H1 (cell line): ENCODE results near the gene LINC01488. TPM values are rescaled to one million over a fixed set of nuclear protein-coding genes. Genes with fewer than 3 reads are reported as not detected.

Source experiments
- CTCF ChIA-PET: fragments of 300-600 bp; sonication (Branson Sonifier 250); formaldehyde crosslinking; loops from one replicate; lab custom pipeline; 2021; ENCODE audit not compliant: partially characterized antibody; lab: Charles Lee
- POLR2A ChIA-PET: fragments of 300-600 bp; sonication (Branson Sonifier 250); formaldehyde crosslinking; loops from one replicate; lab custom pipeline; 2021; ENCODE audit warnings: inconsistent platforms; ENCODE audit not compliant: partially characterized antibody; lab: Charles Lee
- DNase-seq, 2 experiments: peaks; one replicate each; pipeline versions ENCODE4 v3.0.0 to v3.0.0-alpha.2; 2010 to 2022; ENCODE audit warnings: low spot score in 2 of 2, low read depth in 1 of 2, mixed read lengths in 1 of 2
- FAIRE-seq: peaks from 2 replicates; lab custom pipeline; 2011; peaks lifted over from hg19 to GRCh38; lab: Jason Lieb, UNC
- H2AFZ ChIP-seq: 2 replicates; pipeline ENCODE4 v1.8.1; 2012; ENCODE audit warnings: low read length, inconsistent platforms
- H2AK5ac ChIP-seq: 2 replicates; pipeline ENCODE4 v1.6.1; 2013; ENCODE audit warnings: low read depth, low read length
- H2BK120ac ChIP-seq: replicated peaks from 2 replicates; pipeline ENCODE3; 2013; ENCODE audit warnings: low read depth, low read length, inconsistent platforms
- H2BK12ac ChIP-seq: 2 replicates; pipeline ENCODE4 v1.6.1; 2013; ENCODE audit warnings: low read depth, low read length
- H2BK15ac ChIP-seq: 2 replicates; pipeline ENCODE4 v1.6.1; 2013; ENCODE audit warnings: low read length
- H2BK20ac ChIP-seq: 2 replicates; pipeline ENCODE4 v1.6.1; 2013; ENCODE audit warnings: low read length
- H2BK5ac ChIP-seq: 2 replicates; pipeline ENCODE4 v1.6.1; 2013; ENCODE audit warnings: low read depth, low read length
- H3K14ac ChIP-seq: 2 replicates; pipeline ENCODE4 v1.6.1; 2013; ENCODE audit warnings: inconsistent platforms; ENCODE audit not compliant: insufficient read length
- H3K18ac ChIP-seq: 2 replicates; pipeline ENCODE4 v1.6.1; 2013; ENCODE audit warnings: low read length; ENCODE audit errors: extremely low read depth
- H3K23ac ChIP-seq: 2 replicates; pipeline ENCODE4 v1.6.1; 2013; ENCODE audit warnings: inconsistent platforms; ENCODE audit not compliant: insufficient read length
- H3K23me2 ChIP-seq: 2 replicates; pipeline ENCODE4 v1.6.1; 2013; ENCODE audit warnings: low read depth, low read length
- H3K27ac ChIP-seq: 2 replicates; pipeline ENCODE4 v1.6.1; 2011; ENCODE audit warnings: low read depth, low read length, inconsistent platforms
- H3K27me3 ChIP-seq, 4 experiments: replicated peaks in 1 of 4; 1 replicate in 1 of 4; 2 replicates in 3 of 4; pipeline versions ENCODE4 v1.6.1 to v1.8.1; 2011 to 2013; ENCODE audit warnings: low read length in 3 of 4, mild to moderate bottlenecking in 3 of 4, inconsistent platforms in 2 of 4, mixed read lengths in 2 of 4, moderate library complexity in 1 of 4; ENCODE audit not compliant: control insufficient read depth in 3 of 4, insufficient read depth in 3 of 4; ENCODE audit errors: extremely low read depth in 1 of 4
- H3K36me3 ChIP-seq, 4 experiments: 2 replicates each; pipeline versions ENCODE4 v1.6.1 to v1.8.1; 2011 to 2013; ENCODE audit warnings: mild to moderate bottlenecking in 4 of 4, low read length in 3 of 4, moderate library complexity in 2 of 4, control low read depth in 1 of 4, inconsistent platforms in 1 of 4; ENCODE audit not compliant: insufficient read depth in 4 of 4, control insufficient read depth in 2 of 4
- H3K4ac ChIP-seq: replicated peaks from 2 replicates; pipeline ENCODE3; 2013; ENCODE audit warnings: low read length, low read depth, mixed read lengths, inconsistent platforms; ENCODE audit not compliant: insufficient read length
- H3K4me1 ChIP-seq, 4 experiments: replicated peaks in 1 of 4; 1 replicate in 1 of 4; 2 replicates in 3 of 4; pipeline versions ENCODE4 v1.6.1 to v1.8.1; 2011 to 2013; ENCODE audit warnings: low read length in 3 of 4, inconsistent platforms in 2 of 4, mixed read lengths in 1 of 4; ENCODE audit not compliant: insufficient read depth in 4 of 4, control insufficient read depth in 3 of 4
- H3K4me2 ChIP-seq, 2 experiments: 2 replicates each; pipeline versions ENCODE4 v1.6.1 to v1.8.1; 2011 to 2013; ENCODE audit warnings: low read depth in 2 of 2, low read length in 2 of 2, control low read depth in 1 of 2, inconsistent platforms in 1 of 2, mild to moderate bottlenecking in 1 of 2; ENCODE audit not compliant: insufficient read depth in 1 of 2
- H3K4me3 ChIP-seq, 4 experiments: fragments of 200-600, 300-600 bp in 1 of 4; sonication (generic), shearing (Covaris generic), sonication (Bioruptor Twin) in 1 of 4; 2 replicates each; pipeline versions ENCODE4 v1.5.1 to v1.8.1; 2011 to 2016; ENCODE audit warnings: low read length in 4 of 4, low read depth in 3 of 4, control low read depth in 2 of 4, inconsistent platforms in 2 of 4, mild to moderate bottlenecking in 2 of 4, mixed read lengths in 1 of 4, moderate library complexity in 1 of 4; ENCODE audit not compliant: insufficient read depth in 2 of 4; ENCODE audit errors: extremely low read depth in 1 of 4
- H3K56ac ChIP-seq: replicated peaks from 2 replicates; pipeline ENCODE3; 2013; ENCODE audit warnings: low read depth, mild to moderate bottlenecking, mixed read lengths, low read length, inconsistent platforms; ENCODE audit not compliant: insufficient read length
- H3K79me1 ChIP-seq: 2 replicates; pipeline ENCODE4 v1.6.1; 2013; ENCODE audit warnings: low read depth, low read length, control low read depth
- H3K79me2 ChIP-seq, 2 experiments: 2 replicates each; pipeline versions ENCODE4 v1.6.1 to v1.8.1; 2012 to 2013; ENCODE audit warnings: low read length in 2 of 2, mild to moderate bottlenecking in 2 of 2, inconsistent platforms in 1 of 2; ENCODE audit not compliant: insufficient read depth in 2 of 2, control insufficient read depth in 1 of 2
- H3K9ac ChIP-seq, 4 experiments: replicated peaks in 1 of 4; 1 replicate in 1 of 4; 2 replicates in 3 of 4; pipeline versions ENCODE4 v1.6.1 to v1.8.1; 2011 to 2013; ENCODE audit warnings: low read depth in 3 of 4, low read length in 3 of 4, control low read depth in 2 of 4, mild to moderate bottlenecking in 2 of 4, moderate library complexity in 2 of 4, inconsistent platforms in 1 of 4; ENCODE audit errors: extremely low read depth in 1 of 4
- H3K9me3 ChIP-seq, 2 experiments: 2 replicates each; pipeline versions ENCODE4 v1.6.1 to v1.8.1; 2012 to 2013; ENCODE audit warnings: mild to moderate bottlenecking in 2 of 2, moderate library complexity in 2 of 2, control low read depth in 1 of 2, inconsistent platforms in 1 of 2, low read depth in 1 of 2, low read length in 1 of 2, mixed read lengths in 1 of 2; ENCODE audit not compliant: insufficient read depth in 2 of 2
- H4K20me1 ChIP-seq, 2 experiments: replicated peaks in 1 of 2; 2 replicates each; pipeline versions ENCODE3 to v1.8.1; 2011 to 2013; ENCODE audit warnings: inconsistent platforms in 2 of 2, low read length in 2 of 2, mild to moderate bottlenecking in 1 of 2; ENCODE audit not compliant: insufficient read depth in 2 of 2, control insufficient read depth in 1 of 2
- H4K5ac ChIP-seq: 2 replicates; pipeline ENCODE4 v1.6.1; 2013; ENCODE audit warnings: low read length, low read depth, mixed read lengths, inconsistent platforms; ENCODE audit not compliant: insufficient read length
- H4K8ac ChIP-seq: 2 replicates; pipeline ENCODE4 v1.8.0; 2013; ENCODE audit warnings: mild to moderate bottlenecking, moderate library complexity, low read length, inconsistent platforms; ENCODE audit not compliant: insufficient read depth; ENCODE audit errors: extremely low read depth
- H4K91ac ChIP-seq: replicated peaks from 2 replicates; pipeline ENCODE3; 2013; ENCODE audit warnings: low read length, mixed read lengths, inconsistent platforms; ENCODE audit not compliant: insufficient read length
- BACH1 ChIP-seq: IDR thresholded peaks from 2 replicates; pipeline ENCODE4 v1.6.1; 2012; ENCODE audit warnings: low read length, improper control_type of control experiment
- WGBS, 2 experiments: shearing (Covaris generic) in 1 of 2; methylation state at CpG; one replicate each; pipeline versions ENCODE4 v1.1.6 to v1.1.7; 2013 to 2015; ENCODE audit warnings: low lambda C conversion rate in 2 of 2, mixed read lengths in 2 of 2, inconsistent platforms in 1 of 2, low coverage in 1 of 2, missing lambda C conversion rate in 1 of 2; ENCODE audit not compliant: insufficient replicate concordance in 2 of 2, insufficient coverage in 1 of 2, insufficient read length in 1 of 2; ENCODE audit errors: extremely low coverage in 1 of 2, missing lambda C conversion rate in 1 of 2; 5-methylcytosine and 5-hydroxymethylcytosine counted together
- polyA plus RNA-seq, 7 experiments: library from polyadenylated mRNA; depleted of rRNA in 3 of 7; stranded (reverse) in 5 of 7; unstranded in 2 of 7; fragments of >200 nt in 5 of 7; fragments of 200-250 nt in 2 of 7; gene quantifications; 1 replicate in 5 of 7; 2 replicates in 1 of 7; 4 replicates in 1 of 7; pipeline versions ENCODE4 v1.2.1 to v1.2.3, GENCODE V29; 2011 to 2013; ENCODE audit warnings: missing spikeins in 2 of 7, mixed read lengths in 2 of 7
- total RNA-seq: library from RNA; stranded (reverse); fragmentation: NEBNext Ultra II Directional; extraction: Animal tissue kit (Norgen Biotek cat#: 25700); gene quantifications from 2 replicates; pipeline ENCODE4 v1.2.1, GENCODE V29; 2021

The LINC01488 gene
- total and polyA plus RNA-seq, 2 of the 8 experiments (the other 6 are each of a cell fraction or from before 2014, with no cell fraction given), result not detected

GRCh38 chr11:69536406-69536805, 54.9 kb downstream of the LINC01488 start:
- Histone ChIP-seq H3K9ac (no peak overlapping the region), H3K4me3 (no peak overlapping the region), H2BK5ac (no peak overlapping the region), H3K23ac (no peak overlapping the region), H3K79me2 (no peaks in the 10 kb centered on the region), H3K18ac (no peak overlapping the region), H4K91ac (no peak overlapping the region), H3K56ac (no peak overlapping the region), H3K4me2 (no peak overlapping the region), H3K79me1 (no peaks in the 10 kb centered on the region), H3K9me3 (no peaks in the 10 kb centered on the region), H2BK120ac (no peak overlapping the region), H3K23me2 (no peaks in the 10 kb centered on the region; the same call in 1 of the 2 replicates), H2BK12ac (no peak overlapping the region), H2BK15ac (no peak overlapping the region), H3K27ac (no peak overlapping the region), H3K4me1 (peaks cover 0 to 11% (median 3%) of the 10 kb centered on the region in 4 experiments; a peak in 2 of 7 replicates), H3K4ac (no peak overlapping the region), H2AFZ (no peak overlapping the region), H3K27me3 (no peaks in the 10 kb centered on the region), H4K5ac (no peak overlapping the region), H4K8ac (no peak overlapping the region), H2BK20ac (no peak overlapping the region), H2AK5ac (no peak overlapping the region), H3K36me3 (no peaks in the 10 kb centered on the region), H3K14ac (no peak overlapping the region), H4K20me1 (no peaks in the 10 kb centered on the region)
- DNase-seq (no peak), FAIRE-seq (no peak)
- ChIA-PET POLR2A (interaction anchor here (1.2 kb wide), 1 partner anchor 15 kb away, joined by 4 read pairs; no protein-coding TSS in a partner anchor), CTCF (interaction anchor here (1.0 kb wide), 1 partner anchor 70 kb away, joined by 3 read pairs; no protein-coding TSS in a partner anchor)
- 98% methylated on average over 8 of the region's 9 CpGs; no CpG with 5 or more reads in 1 of the 2 experiments for WGBS, 2 experiments
- no peak for TF ChIP-seq BACH1
